HG03342 (cell line): ENCODE data around the gene NFASC.

Source experiments
- ATAC-seq: cut with Tn5 transposase; IDR thresholded peaks from one replicate; pipeline ENCODE4 v1.9.1; 2021; ENCODE audit warnings: mild to moderate bottlenecking, moderate library complexity; ENCODE audit not compliant: unreplicated experiment

The NFASC gene

DNA sequence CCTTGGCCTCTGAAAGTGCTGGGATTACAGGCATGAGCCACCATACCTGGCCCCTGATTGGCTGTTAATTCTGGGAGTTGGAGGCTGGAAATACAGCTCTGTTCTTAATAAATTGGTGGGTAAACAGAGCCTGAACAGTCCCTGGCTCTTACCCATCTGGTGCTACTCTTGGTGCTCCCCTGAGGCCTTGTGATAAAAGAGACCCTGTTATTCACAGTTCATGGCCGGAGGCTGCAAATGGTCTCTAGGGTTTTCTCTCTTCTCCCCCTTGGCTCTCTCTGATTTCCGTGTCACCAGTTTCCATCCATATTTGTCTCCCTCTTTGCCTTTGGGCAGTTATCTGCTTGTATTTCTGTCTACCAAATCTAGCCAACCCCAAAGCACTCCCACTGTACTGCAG is 17.2 kb downstream of the NFASC start:
- no peak for ATAC-seq

DNA sequence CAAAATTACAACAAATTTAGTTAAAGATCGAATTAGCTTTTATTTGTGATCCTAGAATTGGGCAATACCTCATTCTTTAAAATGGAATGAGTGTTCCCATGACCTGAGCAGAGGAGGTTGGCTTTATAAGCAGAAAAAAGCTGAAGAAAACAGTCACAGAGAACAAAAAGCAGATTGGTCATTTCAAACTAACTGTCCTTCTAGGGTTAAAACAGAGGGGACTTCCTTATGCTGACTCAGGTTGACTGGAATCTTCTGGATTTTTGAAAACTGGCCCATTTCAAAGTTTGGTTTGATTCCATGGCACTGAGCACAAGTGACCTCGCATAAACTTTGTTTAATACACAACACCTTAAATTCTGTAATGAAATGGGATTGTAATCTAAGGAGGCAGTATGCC is 17.6 kb downstream of the NFASC start:
- no peak for ATAC-seq

DNA sequence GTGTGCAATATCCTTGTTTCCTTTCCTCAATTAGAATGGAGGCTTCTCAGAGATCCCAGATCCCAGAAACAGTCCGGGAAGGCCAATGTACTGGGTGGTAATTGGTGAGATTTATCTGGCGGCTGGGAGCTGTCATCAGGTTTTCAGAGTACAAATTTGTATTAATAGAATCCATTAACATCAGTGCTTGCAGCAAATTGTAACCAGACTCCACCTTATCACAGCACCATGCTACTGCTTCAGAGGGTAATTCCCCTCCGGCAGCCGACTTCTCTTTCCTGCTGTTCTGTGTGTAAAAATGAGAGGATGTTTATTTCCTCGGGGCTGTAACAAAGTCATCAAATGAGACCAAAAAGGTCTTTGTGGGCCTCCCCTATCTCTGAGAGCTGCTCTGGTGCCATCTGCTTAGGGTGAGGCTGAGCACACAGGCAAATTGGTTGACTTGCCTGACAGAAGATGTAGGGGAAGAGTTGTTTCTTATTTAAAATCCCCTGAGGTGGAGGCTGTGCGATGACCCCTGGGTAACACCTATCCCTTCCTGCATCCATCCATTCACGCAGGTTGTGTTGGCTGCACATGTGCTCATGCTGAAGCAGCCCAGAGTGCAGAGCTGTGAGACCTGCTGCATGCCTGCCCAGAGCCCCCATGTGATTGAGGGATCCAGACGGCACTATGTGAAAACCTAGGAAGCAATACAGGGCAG is 19.2 kb downstream of the NFASC start:
- ATAC-seq = no peak

DNA sequence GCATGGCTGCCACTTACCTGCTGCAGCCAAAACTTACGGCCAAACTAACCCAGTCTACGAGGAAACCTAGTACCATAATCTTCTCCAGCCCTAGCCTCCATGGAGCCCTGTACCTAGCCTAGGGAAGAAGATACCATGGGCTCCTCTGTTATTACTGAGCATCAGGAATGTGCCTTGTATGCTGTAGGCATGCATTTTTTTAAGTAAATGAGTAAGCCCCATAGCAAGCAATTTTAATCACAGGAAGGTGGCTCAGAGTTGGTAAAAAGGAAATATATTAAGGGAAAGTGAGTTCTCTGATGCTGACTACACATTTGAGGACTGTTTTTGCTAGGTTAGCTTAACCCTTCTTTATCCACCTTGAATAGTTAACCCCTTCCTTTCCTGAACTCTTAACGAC is 21.2 kb downstream of the NFASC start:
- no peak for ATAC-seq

DNA sequence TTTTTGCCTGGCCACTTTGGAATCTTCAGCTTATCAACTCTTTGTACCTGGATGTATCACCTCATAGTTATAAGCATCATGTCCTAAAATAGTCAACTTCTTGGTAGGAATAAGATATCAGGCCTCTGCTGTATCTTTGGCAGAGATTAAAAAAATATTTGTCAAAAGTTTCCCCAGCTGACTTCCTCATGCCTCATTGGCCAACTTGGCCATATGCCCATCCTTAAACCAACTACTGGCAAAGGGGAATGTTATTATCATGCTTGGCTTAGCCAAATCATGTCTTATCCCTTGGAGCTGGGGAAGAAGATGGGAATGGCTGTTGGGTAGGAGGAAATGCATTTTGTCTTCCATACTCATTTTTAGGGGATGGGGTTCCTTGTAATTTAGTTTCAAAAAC is 23.4 kb downstream of the NFASC start:
- ATAC-seq = no peak

DNA sequence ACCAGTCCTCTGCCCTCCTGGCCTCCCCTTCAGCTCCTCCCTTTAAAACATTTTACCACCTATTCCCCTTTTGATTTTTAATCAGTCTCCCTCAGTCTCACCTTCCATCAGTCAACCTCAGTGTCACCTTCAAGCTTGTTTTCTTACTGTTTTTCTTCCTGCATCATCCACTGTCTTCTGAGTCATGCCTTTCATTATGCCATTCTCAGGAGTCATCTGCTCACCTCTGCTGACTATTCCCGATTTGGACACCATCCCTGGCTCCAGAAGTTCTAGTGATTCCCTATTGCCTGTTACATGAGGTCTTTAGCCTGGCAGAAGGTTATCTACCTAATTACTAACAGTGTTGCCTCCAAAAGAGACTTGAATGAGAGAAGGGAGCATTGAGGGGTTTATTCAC is 23.9 kb downstream of the NFASC start:
- no peak for ATAC-seq

DNA sequence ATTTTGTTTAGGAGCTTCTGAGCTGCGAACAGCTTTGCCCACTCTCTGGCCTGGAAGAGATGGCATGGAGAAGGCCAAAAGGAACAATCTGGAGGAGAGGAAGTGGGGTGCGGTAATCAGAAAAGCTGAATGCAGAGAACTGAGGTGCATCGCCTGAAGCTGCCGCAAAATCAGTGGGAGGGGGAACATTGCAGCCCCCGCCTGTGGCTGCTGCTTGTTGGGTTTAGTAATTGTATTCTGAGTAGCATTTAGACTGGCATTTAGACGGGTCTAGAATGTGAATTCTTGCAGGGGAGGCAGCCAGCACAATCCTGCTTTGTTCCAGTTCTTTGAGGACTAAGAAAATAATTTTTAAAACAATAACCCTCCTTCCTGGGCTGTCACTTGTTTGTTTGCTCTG is 25.4 kb downstream of the NFASC start:
- ATAC-seq = no peak

DNA sequence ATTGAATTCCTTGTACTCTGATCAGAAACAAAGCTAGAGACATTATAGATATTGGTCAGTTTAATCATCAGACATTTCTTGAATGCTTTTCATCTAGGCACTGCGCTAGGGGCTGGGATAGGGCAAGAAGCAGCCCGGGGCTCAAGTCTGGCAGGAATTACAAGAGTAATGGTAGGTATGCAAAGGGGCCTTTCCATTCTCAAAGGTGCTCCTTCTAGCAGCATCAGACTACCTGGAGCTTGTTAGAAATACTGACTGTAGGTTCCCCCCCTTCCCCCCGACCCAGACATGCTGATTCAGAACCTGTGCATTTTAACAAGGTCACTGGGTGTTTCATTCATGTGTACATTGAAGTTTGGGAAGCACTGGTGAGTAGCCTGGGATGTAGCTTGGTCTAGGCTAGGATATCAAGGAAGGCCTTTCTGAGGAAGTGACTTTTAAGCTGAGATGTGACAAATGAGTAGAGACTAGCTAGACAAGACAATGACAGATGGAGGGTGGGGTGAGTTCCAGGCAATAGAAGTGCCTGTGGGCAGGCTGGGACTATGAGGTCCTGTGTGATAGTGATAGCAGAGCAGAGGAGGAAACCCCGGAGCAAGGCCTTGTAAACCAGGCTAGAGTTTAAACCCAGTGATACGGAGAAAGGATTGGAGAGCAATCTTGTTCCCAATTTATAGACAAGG is 26.3 kb downstream of the NFASC start:
- ATAC-seq = no peak

DNA sequence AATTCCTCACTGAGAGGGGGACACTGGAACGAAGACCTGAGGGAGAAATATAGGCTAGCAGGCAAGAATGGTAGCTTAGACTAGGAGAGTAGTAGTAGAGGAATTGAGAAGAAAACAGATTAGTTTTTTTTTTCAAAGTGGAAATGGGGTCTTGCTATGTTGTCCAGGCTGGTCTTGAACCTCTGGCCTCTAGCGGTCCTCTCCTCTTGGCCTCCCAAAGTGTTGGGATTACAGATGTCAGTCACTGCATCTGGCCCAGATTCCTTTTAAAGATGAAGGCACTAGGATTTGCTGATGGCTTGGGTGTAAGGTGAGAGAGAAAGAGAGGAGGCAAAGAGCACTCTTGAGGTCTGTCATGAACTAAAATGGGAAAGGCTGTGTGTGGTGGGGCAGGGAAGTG is 30.1 kb downstream of the NFASC start:
- no peak for ATAC-seq

DNA sequence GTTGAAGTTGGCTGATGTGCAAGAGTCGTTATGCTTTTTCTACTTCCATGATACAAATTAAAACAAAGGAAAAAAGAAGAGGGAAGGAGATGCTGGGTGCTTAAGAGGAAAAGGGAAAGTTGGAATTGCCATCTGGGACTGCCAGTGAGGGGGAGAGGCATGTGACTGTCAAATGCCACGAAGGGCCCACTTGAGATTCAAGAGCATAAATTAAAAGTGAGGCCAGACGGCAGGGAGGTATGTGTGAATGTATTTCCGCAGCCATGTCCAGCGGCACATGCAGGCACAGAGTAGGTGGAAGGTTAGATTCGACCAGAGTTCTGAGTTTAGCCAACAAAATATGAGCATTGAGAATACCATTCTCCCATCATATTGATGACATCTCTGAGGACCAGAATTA is 32.0 kb downstream of the NFASC start:
- no peak for ATAC-seq

DNA sequence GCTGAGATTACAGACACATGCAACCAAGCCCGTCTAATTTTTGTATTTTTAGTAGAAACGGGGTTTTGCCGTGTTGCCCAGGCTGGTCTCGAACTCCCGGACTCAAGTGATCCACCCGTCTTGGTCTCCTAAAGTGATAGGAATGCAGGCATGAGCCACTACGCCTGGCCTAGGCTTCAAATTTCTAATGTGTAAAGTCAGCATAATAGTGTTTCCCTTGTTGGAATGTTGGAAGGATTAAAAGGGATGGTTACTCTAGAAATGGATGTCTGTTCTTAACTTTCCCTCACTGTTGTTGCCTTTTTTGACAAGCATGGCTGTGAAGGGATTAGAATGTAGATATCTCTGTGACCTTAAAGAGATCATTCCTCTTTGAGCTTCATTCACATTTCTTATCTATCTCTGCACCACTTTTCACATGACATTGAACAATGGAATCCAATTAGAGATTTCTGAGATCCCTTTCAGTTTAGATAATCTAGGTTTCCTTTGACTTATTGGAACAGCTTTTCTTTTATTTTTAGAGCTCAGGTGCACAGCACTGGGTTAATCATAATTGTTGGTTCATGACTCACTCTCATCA is 33.7 kb downstream of the NFASC start:
- no peak for ATAC-seq

DNA sequence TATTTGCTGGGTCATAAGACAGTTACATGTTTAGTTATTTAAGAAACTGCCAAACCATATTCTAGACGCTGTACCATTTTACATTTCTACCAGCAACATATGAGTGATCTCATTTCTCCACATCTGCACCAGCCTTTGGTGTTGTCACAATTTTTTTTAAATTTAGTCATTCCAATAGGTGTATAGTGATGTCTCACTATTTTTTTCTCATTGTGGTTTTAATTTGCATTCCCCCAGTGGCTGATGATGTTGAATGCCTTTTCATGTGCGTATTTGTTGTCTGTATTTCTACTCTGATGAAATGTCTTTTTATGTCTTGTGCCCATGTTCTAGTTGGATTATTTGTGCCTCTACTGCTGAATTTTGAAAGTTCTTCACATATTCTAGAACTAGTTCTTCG is 38.4 kb downstream of the NFASC start:
- no peak for ATAC-seq

DNA sequence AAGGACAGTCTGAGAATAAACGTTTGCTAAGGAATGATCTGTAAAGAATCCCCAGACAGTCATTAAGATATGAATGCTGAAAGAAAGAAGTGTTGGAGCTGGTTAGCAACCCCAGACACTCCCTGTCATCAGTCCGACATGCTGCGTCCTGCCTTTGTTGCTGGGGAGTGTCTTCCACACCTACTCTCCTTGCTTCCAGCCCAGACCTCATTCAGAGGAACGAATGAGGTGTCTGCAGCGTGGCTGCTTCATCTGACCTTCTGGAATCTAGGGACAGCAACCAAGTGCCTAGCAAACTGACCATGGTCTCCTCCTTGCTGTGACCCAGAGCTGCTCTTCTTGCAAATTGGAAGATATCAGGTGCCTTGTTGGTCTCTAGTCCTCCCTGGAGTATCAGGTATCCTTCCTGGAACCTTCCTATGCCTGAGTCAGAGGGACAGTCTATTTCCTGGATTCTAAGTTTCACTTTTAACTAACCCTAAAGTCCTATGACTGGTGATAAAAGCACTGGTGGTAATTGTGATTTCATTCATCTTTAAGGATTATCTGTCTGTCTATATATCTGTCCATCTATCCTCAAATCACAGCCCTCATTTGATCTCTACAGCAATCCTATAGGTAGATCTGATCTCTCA is 45.3 kb downstream of the NFASC start:
- ATAC-seq = no peak

DNA sequence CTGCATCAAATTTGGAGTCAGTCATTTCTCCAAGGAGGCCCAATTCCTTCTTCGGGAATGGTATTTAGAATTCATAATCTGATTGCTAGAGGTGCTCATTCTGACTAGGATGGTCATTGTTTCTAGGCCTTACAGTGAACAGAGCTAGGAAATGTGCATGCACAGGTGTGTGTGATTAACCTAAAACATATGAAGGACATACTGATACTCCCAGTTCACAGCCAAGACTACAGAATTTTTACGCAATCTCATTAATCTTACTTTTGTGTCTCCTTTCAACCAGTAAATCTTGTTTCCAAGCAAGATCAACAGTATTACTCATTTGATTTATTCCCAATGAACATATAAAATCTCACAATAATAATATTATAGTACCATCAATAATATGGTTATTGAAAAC is 47.1 kb downstream of the NFASC start:
- ATAC-seq = no peak

DNA sequence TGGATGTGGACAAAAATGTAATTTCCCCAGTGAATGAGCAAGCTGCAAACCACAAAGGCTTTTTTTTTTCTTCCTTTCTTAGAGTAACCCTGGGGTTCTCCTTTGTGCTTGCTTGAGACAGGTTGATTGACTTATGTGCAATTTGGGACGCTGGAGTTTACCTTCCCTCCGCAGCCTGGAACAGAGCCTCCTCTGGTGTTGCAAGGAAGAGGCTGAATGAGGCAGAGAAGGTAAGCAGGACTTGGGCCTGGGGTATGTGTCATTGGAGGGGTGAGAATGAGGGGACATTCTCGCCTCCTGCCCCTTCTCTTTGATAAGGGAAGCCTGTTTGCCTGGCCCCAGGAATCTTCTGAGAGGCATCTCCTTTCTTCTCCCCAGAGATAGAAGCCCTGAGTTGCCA is 49.8 kb downstream of the NFASC start:
- ATAC-seq = no peak

DNA sequence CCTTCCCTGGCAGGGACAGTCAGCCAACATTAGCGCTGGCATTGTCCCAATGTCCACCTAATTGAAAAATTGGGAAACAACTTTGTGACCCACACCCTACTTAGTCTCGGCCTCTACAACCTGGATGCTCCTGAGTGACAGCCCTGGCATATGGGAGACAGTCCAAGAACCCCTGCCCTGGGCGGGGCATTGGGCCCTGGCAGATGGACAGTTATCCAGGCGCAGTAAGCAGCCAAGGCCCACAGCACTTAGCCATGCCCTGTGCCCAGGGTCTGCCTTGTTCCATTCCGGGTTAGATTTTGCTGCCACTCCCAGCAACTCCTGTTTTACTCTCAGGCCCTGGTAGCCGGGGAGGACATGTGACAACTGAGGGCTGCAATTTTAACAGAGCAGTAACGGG is 50.3 kb downstream of the NFASC start:
- no peak for ATAC-seq

DNA sequence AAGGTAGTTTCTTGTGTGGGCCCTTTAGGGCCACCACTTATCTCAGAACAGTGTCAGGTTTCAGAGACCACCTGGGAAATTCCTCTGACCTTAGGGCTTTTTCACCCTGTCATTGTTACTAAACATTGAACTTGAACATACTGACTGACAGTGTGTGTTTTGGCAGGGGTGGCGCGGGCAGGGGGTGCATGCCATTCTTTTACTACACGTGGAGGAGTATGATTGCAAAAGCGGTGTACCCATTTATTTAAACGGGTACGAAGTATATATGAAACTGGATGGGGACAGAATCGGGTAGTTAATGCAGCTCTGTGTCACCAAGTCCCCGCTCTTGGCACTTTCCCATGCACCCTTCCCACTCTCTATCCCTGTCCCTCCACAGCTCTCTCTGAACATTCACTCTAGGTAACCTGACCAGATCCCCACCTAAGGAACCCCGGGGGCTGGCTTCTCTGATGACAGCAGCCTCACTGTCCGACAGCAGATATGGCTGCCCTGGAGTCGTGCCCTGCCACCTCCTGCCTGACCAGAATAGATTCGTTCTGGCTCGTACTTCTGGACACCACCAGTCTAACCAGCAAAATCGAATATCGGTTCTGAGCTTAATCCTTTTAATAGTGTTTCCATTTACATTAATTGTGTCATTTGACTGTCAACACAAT is 51.3 kb downstream of the NFASC start:
- no peak for ATAC-seq

DNA sequence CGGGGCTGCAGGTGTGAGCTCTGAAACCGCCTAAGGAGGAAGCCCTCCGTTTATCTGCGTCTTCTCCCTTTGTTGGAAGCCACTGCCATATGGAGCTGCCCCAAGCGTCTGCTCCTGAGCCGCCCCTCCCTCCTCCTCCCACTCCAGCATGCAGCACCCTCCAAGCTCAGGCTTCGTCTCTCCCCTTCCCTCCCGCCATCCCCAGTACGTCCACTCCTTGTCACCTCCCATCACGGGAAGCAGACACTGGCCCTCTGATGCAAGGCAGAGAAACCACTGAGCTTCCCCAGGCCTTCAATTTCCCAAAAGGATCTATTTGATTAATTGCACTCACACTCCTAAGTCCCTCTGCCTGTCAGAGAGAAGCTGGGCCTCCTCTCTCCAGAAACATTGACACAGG is 52.5 kb downstream of the NFASC start:
- ATAC-seq = no peak

DNA sequence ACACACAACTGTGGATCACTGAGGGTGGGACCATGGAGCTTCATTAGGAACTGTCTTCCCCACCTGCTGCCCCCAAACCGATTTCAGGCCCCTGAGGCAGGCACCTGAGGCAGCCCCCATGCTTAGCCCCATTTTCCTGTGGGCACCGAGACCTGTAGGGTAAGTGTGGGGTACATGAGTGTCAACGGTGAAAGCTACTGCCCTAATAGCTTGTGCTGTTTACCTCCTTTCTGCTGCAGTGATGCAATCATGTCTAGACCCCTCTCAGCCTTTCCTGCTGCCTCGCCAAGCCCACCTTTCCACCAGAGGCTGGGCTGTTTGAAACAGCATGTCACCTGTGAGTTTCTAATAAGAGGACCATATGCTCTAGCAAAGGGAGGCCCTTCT is 53.0 kb downstream of the NFASC start:
- ATAC-seq = no peak

DNA sequence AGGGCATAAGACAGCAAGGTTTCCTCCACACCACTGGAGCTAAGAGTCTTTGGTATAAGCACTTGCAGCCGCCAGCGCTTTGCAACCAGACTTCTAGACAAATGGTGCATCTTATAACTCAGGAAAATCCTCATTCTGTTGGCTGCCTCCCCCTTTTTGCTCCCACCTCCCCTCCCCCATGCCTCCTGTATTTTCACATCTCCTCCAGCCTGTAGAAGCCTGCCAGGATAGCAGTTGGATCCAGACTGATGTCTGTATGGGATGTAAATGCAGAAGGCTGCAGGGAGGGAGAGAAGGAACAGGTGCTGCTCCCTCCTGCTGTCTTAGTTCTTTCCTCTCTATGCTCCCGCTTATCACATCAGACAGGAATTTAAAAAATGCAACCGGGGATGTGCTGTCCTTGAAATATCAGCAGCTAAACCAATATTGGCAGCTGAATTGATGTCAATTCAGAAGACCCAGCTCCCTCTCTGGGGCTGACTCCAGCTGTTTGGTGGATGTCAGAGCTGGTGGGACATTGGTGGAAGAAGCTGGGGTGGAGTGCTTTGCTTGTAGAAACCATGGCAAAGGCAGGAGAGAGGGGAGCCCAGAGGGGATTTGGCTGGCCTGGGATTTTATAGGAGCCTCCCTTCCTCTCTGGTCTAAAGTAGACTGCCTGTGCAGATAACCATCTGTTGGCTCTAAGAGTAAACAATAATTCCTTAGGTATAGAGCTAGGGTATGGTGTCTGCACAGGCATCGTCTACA is 53.5 kb downstream of the NFASC start:
- ATAC-seq = no peak

DNA sequence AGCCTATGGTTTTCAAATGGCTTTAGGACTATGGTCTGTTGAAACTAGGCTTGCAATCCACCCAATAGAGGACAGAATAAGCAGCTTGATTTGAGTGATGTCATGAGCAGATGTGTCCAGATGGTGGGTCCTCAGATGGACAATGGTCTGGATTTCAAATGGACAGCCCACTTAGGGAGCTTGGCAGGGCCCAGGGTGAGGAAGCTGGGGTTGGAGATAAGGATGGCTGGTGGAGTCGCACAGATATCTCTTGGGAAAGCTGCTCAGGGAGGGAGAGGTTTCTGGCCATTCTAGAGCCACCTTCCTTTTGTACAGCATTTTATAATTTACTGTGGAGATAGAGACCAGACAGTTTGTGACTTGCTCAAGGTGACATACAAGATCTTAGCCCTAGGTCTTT is 55.0 kb downstream of the NFASC start:
- ATAC-seq = no peak
